Heart left ventricle (tissue), 16 donors: Measurements from ENCODE around the gene CD40. TPM values are rescaled to one million over a fixed set of nuclear protein-coding genes. Genes with fewer than 3 reads are reported as not detected.
A peak's percentile ranks its signal among the peaks of the same experiment; 100 is the strongest.

Experiments used
- ATAC-seq, 4 donors: fragments of 200-7000 bp; cut with Tn5 transposase; one replicate each; pipeline ENCODE4 v1.9.1; 2020 to 2022; ENCODE audit warnings: moderate library complexity in 4 of 4, mild to moderate bottlenecking in 3 of 4, moderate number of reproducible peaks in 1 of 4
- DNase-seq, 5 donors: peaks; one replicate each; pipeline ENCODE4 v3.0.0-alpha.2; 2020
- H3K27ac ChIP-seq, 12 donors: fragments of 200-600 bp; sonication (generic) in 4 of 12; one replicate each; pipeline versions ENCODE4 v1.5.0 to v1.8.0; 2016 to 2022; ENCODE audit warnings: mild to moderate bottlenecking in 2 of 12
- H3K27me3 ChIP-seq, 9 donors: fragments of 200-600 bp; sonication (generic) in 2 of 9; one replicate each; pipeline versions ENCODE4 v1.5.1 to v1.8.0; 2016 to 2022; ENCODE audit warnings: mild to moderate bottlenecking in 3 of 9
- H3K36me3 ChIP-seq, 9 donors: fragments of 200-600 bp; sonication (generic) in 2 of 9; one replicate each; pipeline versions ENCODE4 v1.5.0 to v1.8.0; 2018 to 2022; ENCODE audit warnings: mild to moderate bottlenecking in 2 of 9
- H3K4me1 ChIP-seq, 12 donors: fragments of 200-600 bp; sonication (generic) in 4 of 12; one replicate each; pipeline versions ENCODE4 v1.5.0 to v1.8.0; 2016 to 2022; ENCODE audit warnings: mild to moderate bottlenecking in 3 of 12
- H3K4me3 ChIP-seq, 12 donors: fragments of 200-600 bp; sonication (generic) in 4 of 12; one replicate each; pipeline versions ENCODE4 v1.5.0 to v1.8.0; 2017 to 2022; ENCODE audit warnings: mild to moderate bottlenecking in 9 of 12, moderate library complexity in 4 of 12
- H3K9me3 ChIP-seq, 12 donors: fragments of 200-600 bp; sonication (generic) in 4 of 12; one replicate each; pipeline versions ENCODE4 v1.5.0 to v1.8.0; 2016 to 2022; ENCODE audit warnings: mild to moderate bottlenecking in 1 of 12
- POLR2A ChIP-seq, 2 donors: fragments of 450-650 bp; IDR thresholded peaks; one replicate each; pipeline ENCODE4 v1.6.1; 2017; ENCODE audit warnings: antibody characterized with exemption in 2 of 2, mild to moderate bottlenecking in 2 of 2, moderate library complexity in 2 of 2
- WGBS, 4 donors: extraction: QIAGEN DNeasy Blood & Tissue Kit in 2 of 4; methylation state at CpG; one replicate each; pipeline versions ENCODE4 v1.1.5 to v1.1.7; 2013 to 2018; 5-methylcytosine and 5-hydroxymethylcytosine counted together
- intact Hi-C, 10 donors: fragments of 100-400 bp; cut with DNase I; formaldehyde crosslinking; loops; one replicate each; pipeline versions ENCODE4 v1.11.1 to v1.14.2; 2022
- polyA plus RNA-seq, 2 donors: library from polyadenylated mRNA; stranded (reverse); fragments of 200-250 nt; gene quantifications; one replicate each; pipeline ENCODE4 v1.2.3, GENCODE V29; 2013
- total RNA-seq, 9 donors: library from RNA; depleted of rRNA in 2 of 9; stranded (reverse); fragments of >200 nt in 2 of 9; fragmentation: NEBNext Ultra II Directional in 3 of 9; extraction: Animal tissue kit (Norgen Biotek cat#: 25700) in 3 of 9; gene quantifications; one replicate each; pipeline versions ENCODE4 v1.1.0 to v1.2.4, GENCODE V29; 2016 to 2023
- TF ChIP-seq, protein P1 (sequence below), 12 donors: fragments of 200-600 bp; sonication (generic) in 4 of 12; IDR thresholded peaks; one replicate each; pipeline versions ENCODE4 v1.5.0 to v1.8.0; 2018 to 2022; ENCODE audit warnings: antibody characterized with exemption in 12 of 12, mild to moderate bottlenecking in 5 of 12
- donor health status: ischemic (EF 13 %, LVEDD 7.1; RV severe dilation, severe dysfunction).
- donor health status: healthy with polysubstance abuse.
- donor health status: DM: no; HTN: yes; CAD: no.
- donor health status: DM: no; HTN: no; CAD: no.
- donor health status: ischemic (EF 25% LVEDD 6.9; RV normal size, moderate dysfunction).
- donor health status: ischemic (EF 25% LVEDD 5.7; RV mildly dilated, moderate dysfunction).
- donor health status: healthy.
- donor health status: DM: yes; HTN: yes; CAD: no.
- donor health status: ischemic (EF 35%, LVEDD 5.7; RV mildly dilated, moderate dysfunction).
- donor health status: nonischemic (EF 11% LVEDD 7.7; RV severe dilation, severe dysfunction).
- donor health status: DM: yes; HTN: yes; CAD: no.
- donor health status: PGD.
- donor health status: ischemic (EF 29% LVEDD 5.4; RV normal size, mild dysfunction).
- donor health status: nonischemic (EF 23%, LVEDD 6.1; RV moderate dilation, normal function).

CD40 gene
- total and polyA plus RNA-seq, 11 donors, result 3.5 to 38.3 (median 5.5) TPM

DNA sequence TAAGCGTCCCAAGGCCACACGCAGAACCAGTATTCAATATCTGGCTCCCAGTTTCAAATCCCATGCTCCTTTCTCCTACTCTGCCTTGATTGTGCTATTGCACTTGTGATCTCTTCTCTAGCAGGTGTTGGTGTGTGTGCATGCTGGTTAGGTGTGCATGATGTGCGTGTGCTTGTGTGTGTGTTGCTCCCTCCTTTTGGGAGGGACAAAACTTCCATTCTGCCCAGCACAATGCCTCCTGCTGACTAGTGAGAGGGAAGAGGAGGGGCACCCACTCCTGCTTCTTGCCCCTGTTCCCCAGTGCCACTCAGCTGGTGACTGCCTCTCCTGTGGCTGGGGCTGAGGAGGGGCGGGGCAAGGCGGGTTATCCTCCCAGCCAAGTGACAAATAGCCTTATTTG lies 19.7 kb downstream of the CD40 start:
- intact Hi-C loops, result loop anchor here in 3 of 10 donors (5.0 to 10.0 kb wide), 4 partner anchors 39 to 547 kb away; partner anchors contain the start of genes CDH22 (in 1 of the 3) and TP53RK (in 1 of the 3)
- no peak for TF ChIP-seq POLR2A (IDR thresholded peaks at IDR 0.05)
- TF ChIP-seq, protein P1, sequence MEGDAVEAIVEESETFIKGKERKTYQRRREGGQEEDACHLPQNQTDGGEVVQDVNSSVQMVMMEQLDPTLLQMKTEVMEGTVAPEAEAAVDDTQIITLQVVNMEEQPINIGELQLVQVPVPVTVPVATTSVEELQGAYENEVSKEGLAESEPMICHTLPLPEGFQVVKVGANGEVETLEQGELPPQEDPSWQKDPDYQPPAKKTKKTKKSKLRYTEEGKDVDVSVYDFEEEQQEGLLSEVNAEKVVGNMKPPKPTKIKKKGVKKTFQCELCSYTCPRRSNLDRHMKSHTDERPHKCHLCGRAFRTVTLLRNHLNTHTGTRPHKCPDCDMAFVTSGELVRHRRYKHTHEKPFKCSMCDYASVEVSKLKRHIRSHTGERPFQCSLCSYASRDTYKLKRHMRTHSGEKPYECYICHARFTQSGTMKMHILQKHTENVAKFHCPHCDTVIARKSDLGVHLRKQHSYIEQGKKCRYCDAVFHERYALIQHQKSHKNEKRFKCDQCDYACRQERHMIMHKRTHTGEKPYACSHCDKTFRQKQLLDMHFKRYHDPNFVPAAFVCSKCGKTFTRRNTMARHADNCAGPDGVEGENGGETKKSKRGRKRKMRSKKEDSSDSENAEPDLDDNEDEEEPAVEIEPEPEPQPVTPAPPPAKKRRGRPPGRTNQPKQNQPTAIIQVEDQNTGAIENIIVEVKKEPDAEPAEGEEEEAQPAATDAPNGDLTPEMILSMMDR (IDR thresholded peaks at IDR 0.05), result no peak
- ATAC-seq (no peak), DNase-seq (no peak)
- no peaks in the 10 kb centered on the region for H3K9me3 ChIP-seq
- no peaks in the 10 kb centered on the region for H3K36me3 ChIP-seq
- H3K4me1 ChIP-seq, result peaks cover 0 to 4% (median 0%) of the 10 kb centered on the region in 12 donors
- H3K4me3 ChIP-seq, result no peak overlapping the region
- H3K27me3 ChIP-seq, result peaks cover 6 to 75% (median 33%) of the 10 kb centered on the region in 9 donors
- no peak overlapping the region for H3K27ac ChIP-seq
- WGBS, 4 donors, result 70 to 88% (median 79%) methylated on average over 4 to 5 of the region's 5 CpGs

DNA sequence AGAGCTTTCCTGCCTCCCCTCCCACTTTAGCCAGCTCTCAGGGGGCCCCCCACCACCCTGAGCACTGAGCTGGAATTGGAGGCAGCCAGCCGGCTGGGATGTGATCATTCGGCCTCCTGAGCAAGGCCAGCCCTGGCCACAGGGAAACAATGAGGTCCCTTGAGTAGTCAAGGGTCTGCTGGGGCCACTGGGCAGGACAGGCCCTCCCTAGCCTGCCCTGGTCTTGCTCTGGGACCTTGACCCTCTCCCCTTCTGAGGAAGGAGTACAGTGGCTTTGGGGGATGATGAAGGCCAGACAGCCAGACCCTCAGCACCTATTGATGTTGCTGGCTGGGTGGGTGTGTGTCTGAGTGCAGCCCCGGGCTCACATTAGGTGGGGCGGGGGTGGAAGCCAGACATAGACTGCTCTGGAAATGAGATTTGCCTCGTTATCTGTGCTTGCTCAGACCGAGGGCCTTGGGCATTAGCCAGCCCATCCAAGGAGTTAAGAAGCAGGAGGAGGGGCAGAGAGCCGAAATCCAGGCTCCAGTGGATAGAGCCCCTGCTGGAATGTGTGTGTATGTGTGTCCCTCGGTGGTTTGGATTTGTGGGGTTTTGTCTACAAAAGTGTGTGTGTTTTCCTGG lies 21.3 kb downstream of the CD40 start:
- no peaks in the 10 kb centered on the region for H3K4me1 ChIP-seq
- no peak for DNase-seq
- WGBS, 4 donors, result 28 to 49% (median 38%) methylated on average over 4 to 8 of the region's 8 CpGs

DNA sequence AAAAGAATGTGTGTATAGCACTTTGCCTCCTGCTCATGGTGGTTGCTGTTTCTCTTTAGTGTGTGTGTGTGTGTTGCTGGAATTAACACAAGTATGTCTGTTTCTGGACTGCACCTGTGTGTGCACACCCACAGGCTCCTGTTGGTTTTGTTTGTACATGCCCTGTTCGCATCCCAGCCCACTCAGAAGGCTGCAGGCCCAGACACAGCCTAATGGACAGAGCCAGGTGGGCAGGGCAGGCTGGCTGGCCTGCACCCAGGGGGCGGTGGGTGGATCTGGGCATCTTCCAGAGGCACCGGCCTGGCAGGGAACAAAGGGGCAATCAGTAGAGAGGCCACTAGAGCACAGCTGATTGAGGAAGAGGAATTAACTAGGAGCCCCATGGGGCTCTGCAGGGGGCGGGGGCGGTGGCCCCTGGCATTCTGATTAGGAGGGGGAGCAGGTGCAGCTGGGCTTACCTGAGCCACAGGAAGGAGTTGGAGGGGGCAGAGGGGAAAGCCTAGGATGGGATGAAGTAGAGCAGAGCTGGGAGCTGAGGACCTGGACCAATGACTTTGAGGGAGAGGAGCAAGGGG lies 21.9 kb downstream of the CD40 start:
- Histone ChIP-seq H3K4me3 (no peak overlapping the region), H3K4me1 (no peaks in the 10 kb centered on the region), H3K27ac (no peak overlapping the region), H3K9me3 (no peaks in the 10 kb centered on the region), H3K36me3 (no peaks in the 10 kb centered on the region), H3K27me3 (peaks cover 6 to 78% (median 33%) of the 10 kb centered on the region in 9 donors)
- no peak for DNase-seq
- 55 to 71% (median 62%) methylated on average over 4 to 5 of the region's 5 CpGs for WGBS, 4 donors
- TF ChIP-seq, protein P1 (IDR thresholded peaks at IDR 0.05), result no peak
- TF ChIP-seq POLR2A (IDR thresholded peaks at IDR 0.05), result no peak
- intact Hi-C loops, result loop anchor here in 3 of 10 donors (5.0 to 10.0 kb wide), 4 partner anchors 37 to 545 kb away; partner anchors contain the start of genes CDH22 (in 1 of the 3) and TP53RK (in 1 of the 3)
- ATAC-seq, result peak in 1 of 4 donors; percentile 16

More for the DNA sequence above, 21.3 kb downstream of the CD40 start:
- H3K27ac ChIP-seq, result no peak overlapping the region
- no peaks in the 10 kb centered on the region for H3K36me3 ChIP-seq
- no peak for ATAC-seq
- H3K4me3 ChIP-seq, result no peak overlapping the region
- H3K9me3 ChIP-seq, result no peaks in the 10 kb centered on the region
- intact Hi-C loops, result loop anchor here in 3 of 10 donors (5.0 to 10.0 kb wide), 4 partner anchors 38 to 545 kb away; partner anchors contain the start of genes CDH22 (in 1 of the 3) and TP53RK (in 1 of the 3)
- TF ChIP-seq POLR2A (IDR thresholded peaks at IDR 0.05), result no peak
- TF ChIP-seq, protein P1 (IDR thresholded peaks at IDR 0.05), result no peak
- peaks cover 6 to 83% (median 33%) of the 10 kb centered on the region in 9 donors for H3K27me3 ChIP-seq

DNA sequence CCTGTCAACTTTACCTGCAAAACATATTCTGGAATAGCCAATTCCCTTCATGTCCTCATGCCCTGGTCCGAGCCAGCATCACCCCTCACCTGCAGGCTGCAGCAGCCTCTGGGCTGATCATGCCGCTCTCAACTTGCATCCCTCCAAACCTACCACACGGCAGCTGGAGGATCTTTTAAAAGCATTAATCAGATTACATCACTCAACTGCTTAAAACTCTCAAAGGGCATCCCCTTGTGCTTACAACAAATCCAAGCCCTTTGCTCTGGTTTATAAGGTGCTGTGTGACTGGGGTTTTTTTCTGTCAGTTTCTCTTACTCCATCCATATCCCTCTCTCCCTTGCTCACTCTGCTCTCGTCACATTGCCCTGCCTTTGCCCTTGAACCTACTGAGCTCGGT lies 24.0 kb downstream of the CD40 start:
- no peak overlapping the region for H3K4me3 ChIP-seq
- ATAC-seq, result no peak
- peaks cover 6 to 69% (median 29%) of the 10 kb centered on the region in 9 donors for H3K27me3 ChIP-seq
- TF ChIP-seq, protein P1 (IDR thresholded peaks at IDR 0.05), result no peak
- TF ChIP-seq POLR2A (IDR thresholded peaks at IDR 0.05), result no peak
- no peaks in the 10 kb centered on the region for H3K9me3 ChIP-seq
- 37 to 49% (median 46%) methylated on average over 5 of the region's 5 CpGs for WGBS, 4 donors
- intact Hi-C loops, result no loop called here
- H3K36me3 ChIP-seq, result no peaks in the 10 kb centered on the region
- no peak overlapping the region for H3K27ac ChIP-seq
- DNase-seq, result no peak
- no peaks in the 10 kb centered on the region for H3K4me1 ChIP-seq
